GM23338 (cell line): ENCODE measurements around the gene ZNF101.

Source experiments
- CREB1 ChIP-seq: fragments of 250-450 bp; sonication (Bioruptor Pico); IDR thresholded peaks from 2 replicates; pipeline ENCODE4 v1.5.0; 2020; ENCODE audit warnings: low read depth, mild to moderate bottlenecking, moderate library complexity
- CTCF ChIP-seq, 2 experiments: fragments of 200-600 bp in 1 of 2; sonication (generic) in 1 of 2; conservative IDR thresholded peaks; 2 replicates each; pipeline versions ENCODE4 v1.5.1 to v1.6.1; 2016 to 2017; ENCODE audit warnings: antibody characterized with exemption in 2 of 2, low read depth in 2 of 2, mild to moderate bottlenecking in 2 of 2, moderate library complexity in 1 of 2
- EZH2 ChIP-seq: fragments of 200-600 bp; sonication (generic); IDR thresholded peaks from one replicate; pipeline ENCODE4 v1.8.0; 2017; ENCODE audit warnings: antibody characterized with exemption, mild to moderate bottlenecking, low read depth; ENCODE audit not compliant: unreplicated experiment
- EZH2phosphoT487 ChIP-seq: fragments of 200-600 bp; sonication (generic); IDR thresholded peaks from one replicate; pipeline ENCODE4 v1.8.1; 2018; ENCODE audit warnings: antibody characterized with exemption; ENCODE audit not compliant: unreplicated experiment
- JUNB ChIP-seq: IDR thresholded peaks from one replicate; pipeline ENCODE4 v1.6.1; 2016; ENCODE audit warnings: antibody characterized with exemption; ENCODE audit not compliant: unreplicated experiment
- POLR2AphosphoS5 ChIP-seq: IDR thresholded peaks from 2 replicates; pipeline ENCODE4 v1.6.1; 2016; ENCODE audit warnings: antibody characterized with exemption, low read depth
- REST ChIP-seq: IDR thresholded peaks from one replicate; pipeline ENCODE4 v1.6.1; 2018; ENCODE audit warnings: antibody characterized with exemption; ENCODE audit not compliant: unreplicated experiment
- STAT1 ChIP-seq: IDR thresholded peaks from one replicate; pipeline ENCODE4 v1.6.1; 2016; ENCODE audit warnings: antibody characterized with exemption; ENCODE audit not compliant: unreplicated experiment
- ZNF114 ChIP-seq: fragments of 250-450 bp; sonication (Bioruptor Pico); IDR thresholded peaks from 2 replicates; pipeline ENCODE4 v1.5.0; 2020; ENCODE audit warnings: mild to moderate bottlenecking, moderate library complexity
- ZNF462 ChIP-seq: fragments of 250-450 bp; sonication (Bioruptor Pico); IDR thresholded peaks from 2 replicates; pipeline ENCODE4 v1.5.0; 2020; ENCODE audit warnings: mild to moderate bottlenecking, moderate library complexity

GRCh38 chr19:19691683-19692082, 23.0 kb downstream of the ZNF101 start:
- TF ChIP-seq CREB1: no peak
- TF ChIP-seq CTCF (conservative IDR thresholded peaks at IDR 0.05; ENCODE audit: low read depth in 2 of 2): no peak
- no peak for TF ChIP-seq REST
- TF ChIP-seq POLR2AphosphoS5: no peak
- no peak for TF ChIP-seq EZH2
- no peak for TF ChIP-seq JUNB
- TF ChIP-seq STAT1: no peak
- TF ChIP-seq EZH2phosphoT487: no peak
- no peak for TF ChIP-seq ZNF462 (CRISPR knock-in tag)
- no peak for TF ChIP-seq ZNF114 (CRISPR knock-in tag)
